HG03280 (cell line): Measurements from ENCODE around the gene SAV1.
"Not testable (repeated sequence)": the region's sequence is repeated elsewhere in the genome, so short reads cannot be mapped to it uniquely, and the experiment has no call there.

Experiments used
- ATAC-seq: cut with Tn5 transposase; IDR thresholded peaks from one replicate; pipeline ENCODE4 v1.9.1; 2021; ENCODE audit warnings: mild to moderate bottlenecking, moderate library complexity; ENCODE audit not compliant: unreplicated experiment

Gene SAV1

GRCh38 chr14:50666772-50667683 lies 1.1 kb downstream of the SAV1 start:
- ATAC-seq = no peak

- not testable (repeated sequence) for ATAC-seq
Observed at GRCh38 chr14:50665300-50665699, 2.8 kb downstream of the SAV1 start.

- ATAC-seq = not testable (repeated sequence)
Observed at GRCh38 chr14:50664579-50664978, 3.5 kb downstream of the SAV1 start.

- no peak for ATAC-seq
Observed at GRCh38 chr14:50659327-50659974, 8.7 kb downstream of the SAV1 start.

- no peak for ATAC-seq
Observed at GRCh38 chr14:50658203-50658602, 9.9 kb downstream of the SAV1 start.

- ATAC-seq = no peak
Observed at GRCh38 chr14:50657753-50658152, 10.4 kb downstream of the SAV1 start.

- ATAC-seq = no peak
Observed at GRCh38 chr14:50656776-50657175, 11.3 kb downstream of the SAV1 start.

GRCh38 chr14:50649691-50650090 lies 18.4 kb downstream of the SAV1 start:
- ATAC-seq = no peak

GRCh38 chr14:50647753-50648152 lies 20.4 kb downstream of the SAV1 start:
- ATAC-seq = peak; percentile 21

GRCh38 chr14:50647282-50647681 lies 20.8 kb downstream of the SAV1 start:
- peak; percentile 95 for ATAC-seq

GRCh38 chr14:50635141-50635540 lies 33.0 kb downstream of the SAV1 start:
- ATAC-seq = no peak

- ATAC-seq = no peak
Observed at GRCh38 chr14:50633954-50634353, 34.2 kb downstream of the SAV1 start.

GRCh38 chr14:50631408-50631821 lies 36.7 kb downstream of the SAV1 start:
- no peak for ATAC-seq

- not testable (repeated sequence) for ATAC-seq
Observed at GRCh38 chr14:50624947-50625346, 43.2 kb downstream of the SAV1 start.

GRCh38 chr14:50624447-50624846 lies 43.7 kb downstream of the SAV1 start:
- no peak for ATAC-seq

- ATAC-seq = no peak
Observed at GRCh38 chr14:50622978-50623377, 45.1 kb downstream of the SAV1 start.

GRCh38 chr14:50620341-50620740 lies 47.8 kb downstream of the SAV1 start:
- ATAC-seq = no peak

- ATAC-seq = peak; percentile 71
Observed at GRCh38 chr14:50619569-50620141, 48.5 kb downstream of the SAV1 start.

GRCh38 chr14:50616275-50616674 lies 51.8 kb downstream of the SAV1 start:
- no peak for ATAC-seq

- no peak for ATAC-seq
Observed at GRCh38 chr14:50615552-50615951, 52.6 kb downstream of the SAV1 start.

GRCh38 chr14:50615056-50615455 lies 53.0 kb downstream of the SAV1 start:
- no peak for ATAC-seq

GRCh38 chr14:50612806-50613205 lies 55.3 kb downstream of the SAV1 start:
- ATAC-seq = no peak
